GM18498 (cell line): ENCODE measurements around the gene DPF3.
A peak's percentile ranks its signal among the peaks of the same experiment; 100 is the strongest.

ENCODE experiments used
- ATAC-seq: cut with Tn5 transposase; IDR thresholded peaks from one replicate; pipeline ENCODE4 v1.9.1; 2021; ENCODE audit warnings: mild to moderate bottlenecking, moderate library complexity; ENCODE audit not compliant: unreplicated experiment

The DPF3 gene

GRCh38 chr14:72651081-72651480 is 242.8 kb downstream of the DPF3 start:
- ATAC-seq, result no peak

- ATAC-seq, result no peak
Observed at GRCh38 chr14:72649603-72650227, 244.2 kb downstream of the DPF3 start.

DNA sequence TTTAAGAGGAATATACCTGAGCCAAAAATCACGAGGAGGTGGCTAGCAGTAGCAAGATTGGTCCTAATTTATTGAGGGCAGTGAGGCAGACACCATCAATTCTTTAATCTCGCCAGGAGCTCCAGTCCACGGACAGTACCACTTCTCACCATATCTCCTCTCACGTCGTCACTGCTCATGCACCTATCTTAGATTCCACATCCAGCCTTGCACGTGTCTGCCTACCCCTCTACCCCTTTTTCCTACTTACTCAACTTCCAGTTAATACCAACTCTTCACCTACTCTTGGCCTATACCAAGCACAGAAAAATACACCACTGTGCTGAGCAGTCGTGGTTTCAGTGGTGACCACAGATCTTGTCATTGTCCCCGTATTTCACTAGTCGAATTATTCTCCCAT is 246.1 kb downstream of the DPF3 start:
- ATAC-seq, result no peak

DNA sequence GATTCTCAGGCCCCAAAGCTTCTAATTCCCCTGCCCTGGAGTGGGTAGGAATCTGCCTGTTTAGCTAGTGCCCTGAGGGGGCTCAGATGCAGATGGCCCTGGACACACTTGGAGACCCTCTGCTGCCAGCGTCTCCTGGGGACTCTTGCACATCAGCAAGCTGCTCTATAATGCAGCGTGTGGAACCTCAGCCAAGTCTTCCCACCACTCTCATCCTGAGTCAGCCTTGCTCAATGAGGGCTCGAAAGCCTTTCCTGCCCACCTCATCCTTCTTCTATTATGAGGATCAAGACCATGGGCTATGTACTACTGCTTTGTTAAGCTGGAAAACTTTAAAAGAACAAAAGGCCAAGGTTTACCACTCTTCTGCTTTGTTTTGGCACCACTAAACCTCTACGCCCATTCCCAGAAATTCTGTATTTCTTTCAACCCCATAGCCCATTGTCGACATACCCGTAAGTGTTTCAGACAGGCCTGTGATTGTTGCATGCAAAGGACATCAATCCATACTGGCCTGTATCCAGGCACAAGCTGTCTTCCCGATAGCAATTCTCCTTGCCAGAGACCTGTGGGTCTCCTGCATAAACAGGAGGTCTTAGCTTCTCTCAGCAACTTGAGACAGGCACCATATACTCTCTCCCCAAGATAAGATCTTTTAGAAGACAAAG is 246.9 kb downstream of the DPF3 start:
- ATAC-seq, result no peak

- no peak for ATAC-seq
Observed at GRCh38 chr14:72645706-72646105, 248.2 kb downstream of the DPF3 start.

DNA sequence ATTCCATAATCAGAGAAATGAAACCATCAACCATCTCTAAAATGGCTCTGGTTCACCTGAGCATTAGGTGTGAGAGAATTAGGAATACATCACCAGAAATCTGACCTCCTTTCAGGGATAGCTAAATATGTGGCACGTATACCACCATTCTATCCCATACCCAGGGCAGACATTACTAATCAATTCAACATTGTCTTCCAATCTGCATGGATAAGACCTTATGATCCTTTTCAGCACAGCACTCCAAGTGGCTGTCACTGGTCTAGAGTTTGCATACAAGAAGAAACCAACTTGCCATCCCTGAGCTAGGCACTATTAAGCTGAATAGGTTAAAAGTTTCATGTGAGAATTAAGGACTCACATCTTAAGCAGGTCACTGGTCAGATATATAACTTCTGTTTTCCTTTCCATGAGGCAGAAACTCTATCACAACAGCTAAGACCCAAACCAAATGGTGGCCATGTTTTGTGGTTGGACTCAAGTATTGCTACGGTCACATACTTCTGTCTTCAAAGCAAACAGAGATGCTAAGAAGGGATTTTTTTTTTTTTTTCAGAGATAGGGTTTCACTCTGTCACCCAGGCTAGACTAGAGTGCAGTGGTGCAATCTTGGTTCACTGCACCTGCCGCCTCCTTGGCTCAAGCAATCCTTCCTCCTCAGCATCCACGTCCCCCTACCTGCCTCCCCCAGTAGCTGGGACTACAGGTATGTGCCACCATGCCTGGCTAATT is 249.0 kb downstream of the DPF3 start:
- no peak for ATAC-seq

DNA sequence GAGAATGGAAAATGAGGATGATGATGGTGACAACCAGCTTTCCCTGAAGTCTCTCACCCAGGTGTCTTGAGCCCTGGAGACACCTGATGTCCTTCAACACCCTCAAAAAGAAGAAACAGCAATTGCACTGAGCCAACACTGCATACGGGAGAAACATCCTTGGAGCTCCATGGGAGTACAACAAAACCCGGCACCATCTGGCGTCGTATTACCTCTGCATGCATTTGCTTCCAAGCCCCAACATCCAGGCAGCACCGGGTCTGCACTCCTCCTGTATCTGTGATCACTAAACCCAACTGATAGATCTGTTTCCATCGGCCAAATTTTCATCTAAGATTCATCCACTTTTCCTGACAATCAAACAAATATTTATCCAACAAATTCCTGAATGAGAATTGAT is 249.9 kb downstream of the DPF3 start:
- no peak for ATAC-seq

GRCh38 chr14:72643317-72643801 is 250.5 kb downstream of the DPF3 start:
- no peak for ATAC-seq

- ATAC-seq, result no peak
Observed at GRCh38 chr14:72640911-72641485, 252.9 kb downstream of the DPF3 start.

DNA sequence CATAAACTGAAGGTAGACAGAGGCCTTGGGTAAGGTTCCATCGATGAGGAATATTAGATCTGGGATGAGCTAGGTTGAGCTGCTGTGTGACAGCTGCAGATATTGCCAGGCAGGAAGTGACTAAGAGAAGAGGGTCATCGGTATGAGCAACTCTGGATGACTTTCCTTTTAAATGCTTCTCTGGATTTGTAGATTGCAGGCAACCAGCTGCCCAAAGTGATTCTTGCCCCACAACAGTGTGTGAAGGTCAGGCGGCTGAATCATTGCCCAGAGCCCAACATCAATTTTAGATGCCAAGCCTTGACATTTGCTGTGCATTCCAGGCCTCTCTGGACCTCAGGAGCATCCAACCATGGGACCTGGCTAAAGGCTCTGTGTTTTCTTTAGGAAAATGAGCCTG is 255.9 kb downstream of the DPF3 start:
- no peak for ATAC-seq

DNA sequence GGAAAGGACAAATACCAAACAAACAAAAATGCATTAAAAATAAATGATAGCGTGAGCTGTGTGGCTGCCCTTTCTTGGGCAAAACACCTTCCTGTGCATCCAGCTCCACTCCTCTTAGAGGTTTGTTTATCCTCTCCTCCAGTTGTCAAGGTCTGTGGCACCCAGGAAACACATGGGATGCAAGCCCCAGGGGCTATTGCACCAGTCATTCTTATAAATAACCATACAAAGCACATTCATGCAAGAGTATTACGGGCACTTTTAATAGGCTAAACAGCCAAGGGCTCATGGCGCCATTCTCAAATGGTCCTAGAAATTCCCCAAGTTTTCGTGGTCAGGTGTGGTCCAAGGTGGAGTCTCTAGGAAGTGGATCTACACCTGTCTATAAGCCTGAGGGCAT is 257.0 kb downstream of the DPF3 start:
- no peak for ATAC-seq

DNA sequence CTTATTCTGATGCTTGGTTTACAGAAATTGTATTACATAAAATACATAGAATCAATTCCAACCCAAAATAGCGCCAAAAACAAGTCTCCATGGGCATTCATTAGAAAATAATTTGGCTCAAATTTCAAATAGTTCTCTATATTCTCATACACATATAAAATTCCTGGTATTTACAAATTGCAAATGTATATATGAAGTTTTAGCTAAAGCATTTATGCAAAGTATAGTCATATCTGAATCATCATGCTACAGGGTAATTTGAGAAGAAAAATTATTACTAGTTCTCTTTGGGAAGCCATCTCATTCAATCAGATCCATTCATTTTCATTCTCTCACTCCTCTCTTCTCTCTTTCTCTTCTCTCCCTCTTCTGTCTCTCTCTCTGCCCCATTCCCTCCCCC is 257.8 kb downstream of the DPF3 start:
- ATAC-seq, result no peak

- peak; percentile 81 for ATAC-seq
Observed at GRCh38 chr14:72634691-72635616, 258.9 kb downstream of the DPF3 start.

GRCh38 chr14:72633551-72633950 is 260.4 kb downstream of the DPF3 start:
- ATAC-seq, result no peak

DNA sequence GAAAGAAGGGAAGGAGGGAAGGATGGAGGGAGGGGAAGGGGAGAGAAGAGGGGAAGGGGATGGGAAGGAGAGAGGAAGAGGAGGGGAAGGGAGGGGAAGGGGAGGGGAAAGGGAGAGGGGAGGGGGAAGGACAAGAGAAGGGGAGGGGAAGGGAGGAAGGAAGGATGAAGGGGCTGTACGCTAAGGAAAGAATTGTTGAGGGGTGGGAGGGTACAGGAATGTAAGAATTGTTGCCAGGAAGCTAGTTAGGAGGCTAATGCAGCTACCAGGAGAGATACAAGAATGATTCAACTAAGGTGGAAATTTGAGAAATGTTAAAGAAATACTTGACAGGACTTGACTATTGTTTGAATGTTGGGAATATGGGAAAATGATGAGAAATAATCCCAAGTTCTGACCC is 261.2 kb downstream of the DPF3 start:
- no peak for ATAC-seq

GRCh38 chr14:72631401-72631800 is 262.5 kb downstream of the DPF3 start:
- ATAC-seq, result no peak

GRCh38 chr14:72630374-72630773 is 263.5 kb downstream of the DPF3 start:
- no peak for ATAC-seq

- ATAC-seq, result no peak
Observed at GRCh38 chr14:72629534-72629933, 264.4 kb downstream of the DPF3 start.

GRCh38 chr14:72625689-72626088 is 268.2 kb downstream of the DPF3 start:
- ATAC-seq, result no peak

DNA sequence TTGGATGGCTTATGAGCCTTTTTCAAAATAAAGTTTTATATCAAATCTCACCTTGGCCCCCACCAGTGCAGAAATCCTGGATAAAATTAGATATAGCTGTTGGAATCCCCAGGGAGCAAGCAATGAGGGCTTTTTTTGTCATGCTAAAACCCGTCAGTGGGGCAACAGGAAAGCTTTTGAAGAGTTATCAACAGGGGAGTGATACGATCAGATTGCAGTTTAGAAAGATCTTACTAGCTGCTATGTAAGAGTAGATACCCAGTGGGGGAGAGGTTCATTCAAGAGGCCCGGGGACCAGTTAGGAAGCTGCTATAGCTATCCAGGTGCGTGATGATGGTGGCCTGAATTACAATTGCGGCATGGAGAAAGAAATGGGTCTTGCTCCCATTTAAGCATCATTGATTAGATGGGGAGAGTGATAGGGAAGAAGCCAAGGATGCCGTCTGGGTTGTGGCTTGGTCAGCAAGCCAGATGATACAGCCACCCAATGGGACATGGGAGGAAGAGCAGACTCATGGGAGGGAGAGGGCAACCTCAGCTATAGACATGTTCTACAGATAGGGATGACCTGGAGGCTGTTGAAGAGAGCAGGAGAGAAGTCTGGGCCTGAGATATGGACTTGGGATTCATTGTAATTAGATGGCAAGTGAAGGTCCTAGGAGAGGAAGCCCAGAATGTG is 272.4 kb downstream of the DPF3 start:
- ATAC-seq, result no peak
